Uterus (tissue), 2 donors: ENCODE results near the gene GAS7.

Experiments used
- CTCF ChIP-seq, 4 experiments: fragments of 200-600 bp in 2 of 4; fragments of 450-650 bp in 2 of 4; sonication (generic) in 2 of 4; IDR thresholded peaks; one replicate each; pipeline ENCODE4 v1.5.1; 2016 to 2019; ENCODE audit warnings: antibody characterized with exemption in 4 of 4, mild to moderate bottlenecking in 2 of 4, moderate library complexity in 1 of 4
- POLR2A ChIP-seq, 2 donors: fragments of 450-650 bp; IDR thresholded peaks; one replicate each; pipeline ENCODE4 v1.6.1; 2016; ENCODE audit warnings: antibody characterized with exemption in 2 of 2, mild to moderate bottlenecking in 1 of 2, moderate library complexity in 1 of 2

GRCh38 chr17:10196941-10197340, 1.5 kb downstream of the GAS7 start:
- no peak for TF ChIP-seq POLR2A (IDR thresholded peaks at IDR 0.05)
- no peak for TF ChIP-seq CTCF (IDR thresholded peaks at IDR 0.05)
